ENCODE data around the gene WASF3. TPM values are rescaled to one million over a fixed set of nuclear protein-coding genes. Genes with fewer than 3 reads are reported as not detected.

Gene WASF3
- polyA plus RNA-seq, 4 donors = 0.22 to 5.4 (median 2.2) TPM

DNA sequence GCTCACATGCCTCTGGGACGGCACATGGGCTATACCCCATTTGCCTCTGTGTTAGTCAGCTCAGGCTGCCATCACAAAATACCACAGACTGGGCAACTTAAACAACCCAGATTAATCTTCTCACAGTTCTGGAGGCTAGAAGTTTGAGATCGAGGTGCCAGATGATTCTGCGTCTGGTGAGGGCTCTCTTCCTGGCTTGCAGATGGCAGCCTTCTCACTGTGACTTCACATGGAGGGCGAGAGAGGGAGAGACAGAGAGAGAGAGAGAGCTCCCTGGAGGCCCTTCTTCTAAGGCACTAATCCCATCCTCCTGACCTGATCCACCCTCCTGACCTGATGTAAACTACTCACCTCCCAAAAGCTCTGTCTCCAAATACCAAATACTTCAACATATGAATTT, 148.1 kb downstream of the WASF3 start:
- FAIRE-seq (no peak), DNase-seq (no peak)
- Histone ChIP-seq H3K27me3 (ENCODE audit: control insufficient read depth in 3 of 3, insufficient read depth in 3 of 3, low read length in 3 of 3) (no peaks in the 10 kb centered on the region), H3K9me3 (ENCODE audit: control insufficient read depth in 2 of 2, insufficient read depth in 1 of 2, low read depth in 1 of 2, low read length in 1 of 2) (no peaks in the 10 kb centered on the region), H3K4me1 (ENCODE audit: control insufficient read depth in 3 of 3, insufficient read depth in 2 of 3, low read depth in 1 of 3, low read length in 2 of 3) (no peaks in the 10 kb centered on the region), H3K4me3 (ENCODE audit: low read depth in 1 of 3, low read length in 3 of 3) (no peak overlapping the region), H3K36me3 (ENCODE audit: control insufficient read depth in 3 of 3, insufficient read depth in 2 of 3, low read depth in 1 of 3, low read length in 3 of 3) (no peaks in the 10 kb centered on the region), H3K27ac (ENCODE audit: low read depth in 1 of 3, low read length in 2 of 3) (no peak overlapping the region)
- 86 to 88% (median 86%) methylated on average over 4 of the region's 4 CpGs for WGBS, 3 donors

GRCh38 chr13:26706381-26706780, 148.9 kb downstream of the WASF3 start:
- H3K27ac ChIP-seq (ENCODE audit: low read depth in 1 of 3, low read length in 2 of 3) = no peak overlapping the region
- no peaks in the 10 kb centered on the region for H3K4me1 ChIP-seq (ENCODE audit: control insufficient read depth in 3 of 3, insufficient read depth in 2 of 3, low read depth in 1 of 3, low read length in 2 of 3)
- no peaks in the 10 kb centered on the region for H3K27me3 ChIP-seq (ENCODE audit: control insufficient read depth in 3 of 3, insufficient read depth in 3 of 3, low read length in 3 of 3)
- WGBS, 3 donors = 47 to 55% (median 47%) methylated on average over 7 of the region's 7 CpGs
- no peaks in the 10 kb centered on the region for H3K9me3 ChIP-seq (ENCODE audit: control insufficient read depth in 2 of 2, insufficient read depth in 1 of 2, low read depth in 1 of 2, low read length in 1 of 2)
- no peaks in the 10 kb centered on the region for H3K36me3 ChIP-seq (ENCODE audit: control insufficient read depth in 3 of 3, insufficient read depth in 2 of 3, low read depth in 1 of 3, low read length in 3 of 3)
- no peak for DNase-seq
- no peak overlapping the region for H3K4me3 ChIP-seq (ENCODE audit: low read depth in 1 of 3, low read length in 3 of 3)
- FAIRE-seq = no peak

DNA sequence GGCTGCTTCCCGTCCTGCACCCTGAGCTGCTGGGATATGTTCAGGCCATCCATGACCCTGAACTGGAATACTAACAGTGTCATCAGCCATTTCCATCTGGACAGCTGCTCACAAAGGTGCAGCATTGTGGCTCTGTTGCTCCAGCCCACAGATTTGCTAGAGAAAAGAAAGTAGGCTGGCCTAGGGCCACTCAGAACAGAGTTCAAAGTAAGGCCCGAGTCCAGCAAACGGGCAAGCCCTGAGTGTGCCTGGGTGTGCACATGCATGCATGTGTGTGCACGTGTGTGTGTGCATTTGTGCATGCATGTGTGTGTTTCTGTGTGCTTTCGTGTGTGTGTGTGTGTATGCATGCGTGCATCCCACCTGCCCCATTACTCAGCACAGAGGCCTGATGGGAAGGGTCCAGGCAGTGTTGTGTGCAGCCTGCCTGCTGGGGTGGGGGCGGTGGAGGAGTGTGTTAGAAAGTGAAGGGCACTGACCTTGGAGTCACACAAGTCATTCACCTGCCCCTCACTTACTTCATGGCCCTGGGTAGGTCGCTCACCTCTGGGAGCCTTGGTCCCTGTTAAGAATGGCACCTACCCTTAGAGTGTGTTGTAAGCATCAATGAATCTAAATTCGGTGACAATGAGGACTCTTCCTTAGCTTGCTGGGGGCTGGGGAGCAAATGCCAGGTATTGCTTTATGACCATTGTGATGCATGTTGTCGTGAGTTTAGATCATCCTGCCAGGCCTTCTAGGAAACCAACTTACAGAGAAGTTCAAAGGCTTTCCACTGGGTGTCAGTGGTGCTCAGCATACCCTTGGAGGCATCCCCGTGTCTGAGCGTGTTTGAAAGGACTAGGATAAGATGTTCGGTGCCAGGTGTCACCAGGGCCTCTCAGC, 149.9 kb downstream of the WASF3 start:
- peak; percentile 45 to 48 for DNase-seq
- WGBS, 3 donors = 38 to 49% (median 43%) methylated on average over 13 of the region's 13 CpGs
- Histone ChIP-seq H3K4me1 (ENCODE audit: control insufficient read depth in 3 of 3, insufficient read depth in 2 of 3, low read depth in 1 of 3, low read length in 2 of 3) (no peaks in the 10 kb centered on the region), H3K27me3 (ENCODE audit: control insufficient read depth in 3 of 3, insufficient read depth in 3 of 3, low read length in 3 of 3) (no peaks in the 10 kb centered on the region), H3K4me3 (ENCODE audit: low read depth in 1 of 3, low read length in 3 of 3) (no peak overlapping the region), H3K27ac (ENCODE audit: low read depth in 1 of 3, low read length in 2 of 3) (no peak overlapping the region), H3K36me3 (ENCODE audit: control insufficient read depth in 3 of 3, insufficient read depth in 2 of 3, low read depth in 1 of 3, low read length in 3 of 3) (no peaks in the 10 kb centered on the region), H3K9me3 (ENCODE audit: control insufficient read depth in 2 of 2, insufficient read depth in 1 of 2, low read depth in 1 of 2, low read length in 1 of 2) (no peaks in the 10 kb centered on the region)
- FAIRE-seq = no peak

DNA sequence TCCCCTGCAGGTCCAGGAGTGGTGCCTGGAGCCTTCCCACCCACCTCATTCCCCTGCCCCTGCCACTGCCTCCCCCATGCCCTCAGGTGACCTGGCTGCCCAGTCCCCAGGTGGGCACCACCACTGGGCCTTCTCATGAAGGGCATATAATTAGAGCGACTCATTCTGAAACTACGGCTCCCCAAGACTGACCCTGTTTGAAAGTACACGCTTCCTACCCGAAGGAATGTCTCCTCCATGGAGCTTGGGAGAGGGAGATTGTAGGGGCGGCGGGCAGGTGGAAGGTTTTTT, 150.5 kb downstream of the WASF3 start:
- FAIRE-seq (no peak), DNase-seq (no peak)
- 73 to 86% (median 75%) methylated on average over 6 of the region's 6 CpGs for WGBS, 3 donors
- Histone ChIP-seq H3K4me3 (ENCODE audit: low read depth in 1 of 3, low read length in 3 of 3) (no peak overlapping the region), H3K27me3 (ENCODE audit: control insufficient read depth in 3 of 3, insufficient read depth in 3 of 3, low read length in 3 of 3) (no peaks in the 10 kb centered on the region), H3K36me3 (ENCODE audit: control insufficient read depth in 3 of 3, insufficient read depth in 2 of 3, low read depth in 1 of 3, low read length in 3 of 3) (no peaks in the 10 kb centered on the region), H3K9me3 (ENCODE audit: control insufficient read depth in 2 of 2, insufficient read depth in 1 of 2, low read depth in 1 of 2, low read length in 1 of 2) (no peaks in the 10 kb centered on the region), H3K27ac (ENCODE audit: low read depth in 1 of 3, low read length in 2 of 3) (no peak overlapping the region), H3K4me1 (ENCODE audit: control insufficient read depth in 3 of 3, insufficient read depth in 2 of 3, low read depth in 1 of 3, low read length in 2 of 3) (no peaks in the 10 kb centered on the region)

DNA sequence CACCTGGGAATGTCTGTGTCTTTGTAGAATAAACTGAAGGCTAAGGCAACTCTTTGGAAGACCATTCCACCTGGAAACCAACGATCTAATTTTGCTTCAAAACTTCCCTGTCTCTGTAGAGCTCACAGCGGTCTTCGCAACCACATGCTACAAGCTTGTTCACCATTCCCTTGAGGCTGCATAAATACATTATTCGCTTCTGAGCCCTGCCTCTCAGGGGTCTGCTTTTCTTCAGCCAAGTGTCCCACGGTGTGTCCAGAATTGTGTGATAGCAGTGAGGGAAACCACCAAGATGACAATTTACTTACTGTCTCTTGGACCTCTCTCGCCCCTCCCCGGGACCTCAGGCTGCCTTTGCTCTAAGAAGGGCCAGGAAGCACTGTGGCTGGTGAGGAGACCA, 152.0 kb downstream of the WASF3 start:
- H3K36me3 ChIP-seq (ENCODE audit: control insufficient read depth in 3 of 3, insufficient read depth in 2 of 3, low read depth in 1 of 3, low read length in 3 of 3) = no peaks in the 10 kb centered on the region
- H3K4me3 ChIP-seq (ENCODE audit: low read depth in 1 of 3, low read length in 3 of 3) = no peak overlapping the region
- WGBS, 3 donors = 83 to 88% (median 84%) methylated on average over 7 of the region's 7 CpGs
- H3K4me1 ChIP-seq (ENCODE audit: control insufficient read depth in 3 of 3, insufficient read depth in 2 of 3, low read depth in 1 of 3, low read length in 2 of 3) = no peaks in the 10 kb centered on the region
- no peak overlapping the region for H3K27ac ChIP-seq (ENCODE audit: low read depth in 1 of 3, low read length in 2 of 3)
- FAIRE-seq (no peak), DNase-seq (no peak)
- no peaks in the 10 kb centered on the region for H3K9me3 ChIP-seq (ENCODE audit: control insufficient read depth in 2 of 2, insufficient read depth in 1 of 2, low read depth in 1 of 2, low read length in 1 of 2)
- no peaks in the 10 kb centered on the region for H3K27me3 ChIP-seq (ENCODE audit: control insufficient read depth in 3 of 3, insufficient read depth in 3 of 3, low read length in 3 of 3)

DNA sequence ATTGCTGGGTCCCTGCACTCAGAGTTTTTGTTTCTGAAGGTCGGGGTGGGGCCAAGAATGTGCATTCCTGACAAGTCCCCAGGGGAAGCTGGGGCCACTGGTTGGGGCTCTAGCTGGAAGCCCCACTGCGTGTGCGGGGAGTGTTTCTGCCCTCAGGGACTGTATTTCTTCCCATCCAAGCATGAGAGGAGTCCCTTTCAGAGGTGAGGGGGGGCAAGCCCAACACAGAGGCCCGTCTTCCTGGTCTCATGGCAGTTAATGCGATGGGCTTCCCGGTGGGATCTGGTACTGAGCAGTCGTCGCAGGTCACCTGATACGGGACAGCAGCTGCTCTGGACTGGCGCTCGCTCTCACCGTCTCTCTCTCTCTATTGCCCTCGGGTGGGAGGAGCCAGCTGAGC, 152.7 kb downstream of the WASF3 start:
- no peak for FAIRE-seq
- no peak for DNase-seq
- no peaks in the 10 kb centered on the region for H3K36me3 ChIP-seq (ENCODE audit: control insufficient read depth in 3 of 3, insufficient read depth in 2 of 3, low read depth in 1 of 3, low read length in 3 of 3)
- H3K27me3 ChIP-seq (ENCODE audit: control insufficient read depth in 3 of 3, insufficient read depth in 3 of 3, low read length in 3 of 3) = no peaks in the 10 kb centered on the region
- no peak overlapping the region for H3K27ac ChIP-seq (ENCODE audit: low read depth in 1 of 3, low read length in 2 of 3)
- no peak overlapping the region for H3K4me3 ChIP-seq (ENCODE audit: low read depth in 1 of 3, low read length in 3 of 3)
- 42 to 68% (median 67%) methylated on average over 13 of the region's 13 CpGs for WGBS, 3 donors
- H3K9me3 ChIP-seq (ENCODE audit: control insufficient read depth in 2 of 2, insufficient read depth in 1 of 2, low read depth in 1 of 2, low read length in 1 of 2) = no peaks in the 10 kb centered on the region
- H3K4me1 ChIP-seq (ENCODE audit: control insufficient read depth in 3 of 3, insufficient read depth in 2 of 3, low read depth in 1 of 3, low read length in 2 of 3) = no peaks in the 10 kb centered on the region

DNA sequence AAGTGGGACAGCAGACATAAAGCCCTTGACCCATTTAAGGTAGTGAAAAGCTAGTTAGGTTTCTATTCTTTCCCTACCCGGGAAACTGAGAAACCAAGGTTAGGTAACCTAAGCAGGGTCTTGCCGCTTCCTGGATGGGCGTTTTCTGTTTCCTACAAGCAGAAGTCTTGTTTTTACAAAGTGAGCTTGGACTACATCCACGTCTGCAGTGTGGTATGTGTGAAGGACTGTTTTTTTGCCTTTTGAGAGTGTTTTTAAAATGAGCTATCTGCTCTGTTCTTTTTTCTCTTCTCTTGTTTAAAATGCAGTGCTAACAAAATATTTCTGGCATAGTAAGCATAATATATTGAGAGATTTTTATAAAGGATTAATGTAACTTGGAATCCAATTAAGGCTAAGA, 153.7 kb downstream of the WASF3 start:
- Histone ChIP-seq H3K4me3 (ENCODE audit: low read depth in 1 of 3, low read length in 3 of 3) (no peak overlapping the region), H3K4me1 (ENCODE audit: control insufficient read depth in 3 of 3, insufficient read depth in 2 of 3, low read depth in 1 of 3, low read length in 2 of 3) (no peaks in the 10 kb centered on the region), H3K36me3 (ENCODE audit: control insufficient read depth in 3 of 3, insufficient read depth in 2 of 3, low read depth in 1 of 3, low read length in 3 of 3) (no peaks in the 10 kb centered on the region), H3K27me3 (ENCODE audit: control insufficient read depth in 3 of 3, insufficient read depth in 3 of 3, low read length in 3 of 3) (no peaks in the 10 kb centered on the region), H3K9me3 (ENCODE audit: control insufficient read depth in 2 of 2, insufficient read depth in 1 of 2, low read depth in 1 of 2, low read length in 1 of 2) (no peaks in the 10 kb centered on the region), H3K27ac (ENCODE audit: low read depth in 1 of 3, low read length in 2 of 3) (no peak overlapping the region)
- DNase-seq (no peak), FAIRE-seq (no peak)
- WGBS, 3 donors = 48 to 66% (median 50%) methylated on average over 4 of the region's 4 CpGs

GRCh38 chr13:26713341-26713740, 155.9 kb downstream of the WASF3 start:
- Histone ChIP-seq H3K9me3 (ENCODE audit: control insufficient read depth in 2 of 2, insufficient read depth in 1 of 2, low read depth in 1 of 2, low read length in 1 of 2) (no peaks in the 10 kb centered on the region), H3K36me3 (ENCODE audit: control insufficient read depth in 3 of 3, insufficient read depth in 2 of 3, low read depth in 1 of 3, low read length in 3 of 3) (no peaks in the 10 kb centered on the region), H3K27ac (ENCODE audit: low read depth in 1 of 3, low read length in 2 of 3) (no peak overlapping the region), H3K27me3 (ENCODE audit: control insufficient read depth in 3 of 3, insufficient read depth in 3 of 3, low read length in 3 of 3) (no peaks in the 10 kb centered on the region), H3K4me3 (ENCODE audit: low read depth in 1 of 3, low read length in 3 of 3) (no peak overlapping the region), H3K4me1 (ENCODE audit: control insufficient read depth in 3 of 3, insufficient read depth in 2 of 3, low read depth in 1 of 3, low read length in 2 of 3) (no peaks in the 10 kb centered on the region)
- DNase-seq (no peak), FAIRE-seq (no peak)
- 89 to 100% (median 95%) methylated on average over 1 of the region's 1 CpG for WGBS, 3 donors

- H3K36me3 ChIP-seq (ENCODE audit: control insufficient read depth in 3 of 3, insufficient read depth in 2 of 3, low read depth in 1 of 3, low read length in 3 of 3) = no peaks in the 10 kb centered on the region
- H3K27ac ChIP-seq (ENCODE audit: low read depth in 1 of 3, low read length in 2 of 3) = no peak overlapping the region
- H3K27me3 ChIP-seq (ENCODE audit: control insufficient read depth in 3 of 3, insufficient read depth in 3 of 3, low read length in 3 of 3) = peaks cover 0 to 2% (median 0%) of the 10 kb centered on the region in 3 donors
- no peak overlapping the region for H3K4me3 ChIP-seq (ENCODE audit: low read depth in 1 of 3, low read length in 3 of 3)
- no peak for DNase-seq
- no peaks in the 10 kb centered on the region for H3K9me3 ChIP-seq (ENCODE audit: control insufficient read depth in 2 of 2, insufficient read depth in 1 of 2, low read depth in 1 of 2, low read length in 1 of 2)
- WGBS, 3 donors = 83 to 85% (median 84%) methylated on average over 3 of the region's 3 CpGs
- no peak for FAIRE-seq
- H3K4me1 ChIP-seq (ENCODE audit: control insufficient read depth in 3 of 3, insufficient read depth in 2 of 3, low read depth in 1 of 3, low read length in 2 of 3) = no peaks in the 10 kb centered on the region
These were observed 159.5 kb downstream of the WASF3 start for GRCh38 chr13:26716984-26717383.
